ENCODE data around the gene SAMMSON.

- TF ChIP-seq CTCF (IDR thresholded peaks at IDR 0.05; ENCODE audit: low read depth, low read length, missing input control) (no peak), REST (IDR thresholded peaks at IDR 0.05) (no peak), ATF3 (IDR thresholded peaks at IDR 0.05) (no peak), MAX (IDR thresholded peaks at IDR 0.05) (no peak), GABPA (IDR thresholded peaks at IDR 0.05 in 1 of 2, conservative IDR thresholded peaks at IDR 0.05 in 1 of 2) (no peak), HNF4G (IDR thresholded peaks at IDR 0.05) (no peak), JUND (IDR thresholded peaks at IDR 0.05) (no peak), TAF1 (conservative IDR thresholded peaks at IDR 0.05) (no peak), ZBTB33 (IDR thresholded peaks at IDR 0.05) (no peak), NR2F2 (IDR thresholded peaks at IDR 0.05) (no peak), YY1 (IDR thresholded peaks at IDR 0.05) (no peak), RAD21 (IDR thresholded peaks at IDR 0.05) (no peak)
These were observed 70.0 kb downstream of the SAMMSON start for GRCh38 chr3:70069557-70069956.

Measured in liver (tissue), 3 donors.